Effector memory CD8-positive, alpha-beta T cell (primary cell): ENCODE data around the gene SLC15A1.
A peak's percentile ranks its signal among the peaks of the same experiment; 100 is the strongest.
"Not testable (repeated sequence)": the region's sequence is repeated elsewhere in the genome, so short reads cannot be mapped to it uniquely, and the experiment has no call there.

Experiments
- ATAC-seq: fragments of 150-1000 bp; cut with Tn5 transposase; replicated peaks from 2 replicates; pipeline ENCODE4 v1.10.0; 2021; ENCODE audit warnings: mild to moderate bottlenecking, moderate library complexity
- DNase-seq, 3 experiments: peaks; one replicate each; pipeline ENCODE4 v3.0.0; 2021
- H3K27ac Mint-ChIP-seq, 2 donors: one replicate each; pipeline ENCODE4 v1.8.0; 2022; ENCODE audit warnings: mild to moderate bottlenecking in 2 of 2, mixed read lengths in 2 of 2, moderate library complexity in 2 of 2
- H3K27me3 Mint-ChIP-seq, 2 donors: one replicate each; pipeline ENCODE4 v1.8.0; 2022; ENCODE audit warnings: mixed read lengths in 2 of 2
- H3K36me3 Mint-ChIP-seq: one replicate; pipeline ENCODE4 v1.8.0; 2022; ENCODE audit warnings: mild to moderate bottlenecking, moderate library complexity, mixed read lengths; ENCODE audit not compliant: insufficient read depth
- H3K4me1 Mint-ChIP-seq, 2 donors: one replicate each; pipeline ENCODE4 v1.8.0; 2022; ENCODE audit warnings: low read depth in 2 of 2, mixed read lengths in 2 of 2
- H3K4me3 Mint-ChIP-seq, 2 donors: one replicate each; pipeline ENCODE4 v1.8.0; 2022; ENCODE audit warnings: mild to moderate bottlenecking in 2 of 2, mixed read lengths in 2 of 2, moderate library complexity in 2 of 2
- H3K9me3 Mint-ChIP-seq, 2 donors: one replicate each; pipeline ENCODE4 v1.8.0; 2022; ENCODE audit warnings: mixed read lengths in 2 of 2

SLC15A1 gene

GRCh38 chr13:98755729-98756128, 3.3 kb upstream of the SLC15A1 start:
- DNase-seq, result no peak
- no peaks in the 10 kb centered on the region for H3K36me3 Mint-ChIP-seq
- peaks cover 1 to 5% of the 10 kb centered on the region in 2 donors for H3K9me3 Mint-ChIP-seq
- no peak for ATAC-seq
- H3K4me1 Mint-ChIP-seq, result no peaks in the 10 kb centered on the region
- H3K27ac Mint-ChIP-seq, result no peak overlapping the region
- peaks cover 36 to 79% of the 10 kb centered on the region in 2 donors for H3K27me3 Mint-ChIP-seq
- H3K4me3 Mint-ChIP-seq, result no peak overlapping the region

GRCh38 chr13:98755116-98755515, 2.6 kb upstream of the SLC15A1 start:
- Mint-ChIP-seq H3K36me3 (no peaks in the 10 kb centered on the region), H3K9me3 (no peaks in the 10 kb centered on the region), H3K27ac (no peak overlapping the region), H3K4me3 (no peak overlapping the region), H3K4me1 (no peaks in the 10 kb centered on the region), H3K27me3 (peaks cover 42 to 79% of the 10 kb centered on the region in 2 donors)
- no peak for DNase-seq
- ATAC-seq, result no peak

GRCh38 chr13:98754468-98754867, 2.0 kb upstream of the SLC15A1 start:
- H3K36me3 Mint-ChIP-seq, H3K9me3 Mint-ChIP-seq, H3K4me1 Mint-ChIP-seq, ATAC-seq, H3K27ac Mint-ChIP-seq, H3K4me3 Mint-ChIP-seq, DNase-seq: not testable (repeated sequence)
- peaks cover 43 to 86% of the 10 kb centered on the region in 2 donors for H3K27me3 Mint-ChIP-seq

- no peak for DNase-seq
- H3K27ac Mint-ChIP-seq, result no peak overlapping the region
- peaks cover 46 to 97% of the 10 kb centered on the region in 2 donors for H3K27me3 Mint-ChIP-seq
- no peaks in the 10 kb centered on the region for H3K36me3 Mint-ChIP-seq
- H3K9me3 Mint-ChIP-seq, result no peaks in the 10 kb centered on the region
- ATAC-seq, result no peak
- H3K4me1 Mint-ChIP-seq, result no peaks in the 10 kb centered on the region
- peak overlapping the region in 1 of 2 donors; percentile 17 for H3K4me3 Mint-ChIP-seq
These were observed 508 bp downstream of the SLC15A1 start for GRCh38 chr13:98751861-98752466.

GRCh38 chr13:98751367-98751782, 1.1 kb downstream of the SLC15A1 start:
- no peaks in the 10 kb centered on the region for H3K36me3 Mint-ChIP-seq
- H3K9me3 Mint-ChIP-seq, result no peaks in the 10 kb centered on the region
- H3K4me3 Mint-ChIP-seq, result no peak overlapping the region
- H3K4me1 Mint-ChIP-seq, result no peaks in the 10 kb centered on the region
- no peak overlapping the region for H3K27ac Mint-ChIP-seq
- peaks cover 49 to 97% of the 10 kb centered on the region in 2 donors for H3K27me3 Mint-ChIP-seq
- no peak for ATAC-seq
- DNase-seq, result no peak

GRCh38 chr13:98749501-98749900, 3.0 kb downstream of the SLC15A1 start:
- DNase-seq (no peak), ATAC-seq (no peak)
- H3K4me3 Mint-ChIP-seq, result no peak overlapping the region
- no peaks in the 10 kb centered on the region for H3K4me1 Mint-ChIP-seq
- H3K27me3 Mint-ChIP-seq, result peaks cover 38 to 79% of the 10 kb centered on the region in 2 donors
- H3K27ac Mint-ChIP-seq, result no peak overlapping the region
- no peaks in the 10 kb centered on the region for H3K36me3 Mint-ChIP-seq
- H3K9me3 Mint-ChIP-seq, result no peaks in the 10 kb centered on the region

- DNase-seq, result no peak
- H3K27ac Mint-ChIP-seq, result no peak overlapping the region
- peaks cover 26 to 63% of the 10 kb centered on the region in 2 donors for H3K27me3 Mint-ChIP-seq
- H3K36me3 Mint-ChIP-seq, result no peaks in the 10 kb centered on the region
- H3K4me3 Mint-ChIP-seq, result no peak overlapping the region
- ATAC-seq, result no peak
- no peaks in the 10 kb centered on the region for H3K9me3 Mint-ChIP-seq
- no peaks in the 10 kb centered on the region for H3K4me1 Mint-ChIP-seq
These were observed 5.5 kb downstream of the SLC15A1 start for GRCh38 chr13:98746968-98747367.

GRCh38 chr13:98743377-98743776, 9.1 kb downstream of the SLC15A1 start:
- no peak for ATAC-seq
- Mint-ChIP-seq H3K9me3 (peaks cover 1 to 7% of the 10 kb centered on the region in 2 donors), H3K27me3 (peaks cover 12 to 43% of the 10 kb centered on the region in 2 donors), H3K36me3 (no peaks in the 10 kb centered on the region), H3K4me3 (no peak overlapping the region), H3K4me1 (no peaks in the 10 kb centered on the region), H3K27ac (no peak overlapping the region)
- DNase-seq, result no peak

- no peaks in the 10 kb centered on the region for H3K4me1 Mint-ChIP-seq
- H3K9me3 Mint-ChIP-seq, result peaks cover 2 to 7% of the 10 kb centered on the region in 2 donors
- no peak overlapping the region for H3K27ac Mint-ChIP-seq
- no peak overlapping the region for H3K4me3 Mint-ChIP-seq
- H3K36me3 Mint-ChIP-seq, result no peaks in the 10 kb centered on the region
- peaks cover 12 to 39% of the 10 kb centered on the region in 2 donors for H3K27me3 Mint-ChIP-seq
- ATAC-seq (no peak), DNase-seq (no peak)
These were observed 9.5 kb downstream of the SLC15A1 start for GRCh38 chr13:98742961-98743360.

- DNase-seq (no peak), ATAC-seq (no peak)
- peaks cover 8 to 29% of the 10 kb centered on the region in 2 donors for H3K27me3 Mint-ChIP-seq
- H3K27ac Mint-ChIP-seq, result no peak overlapping the region
- H3K4me1 Mint-ChIP-seq, result no peaks in the 10 kb centered on the region
- no peaks in the 10 kb centered on the region for H3K36me3 Mint-ChIP-seq
- peaks cover 2 to 7% of the 10 kb centered on the region in 2 donors for H3K9me3 Mint-ChIP-seq
- no peak overlapping the region for H3K4me3 Mint-ChIP-seq
These were observed 10.6 kb downstream of the SLC15A1 start for GRCh38 chr13:98741741-98742435.

GRCh38 chr13:98740131-98740530, 12.3 kb downstream of the SLC15A1 start:
- no peaks in the 10 kb centered on the region for H3K4me1 Mint-ChIP-seq
- no peak overlapping the region for H3K27ac Mint-ChIP-seq
- H3K9me3 Mint-ChIP-seq, result peaks cover 2 to 7% of the 10 kb centered on the region in 2 donors
- ATAC-seq (no peak), DNase-seq (no peak)
- H3K4me3 Mint-ChIP-seq, result no peak overlapping the region
- no peaks in the 10 kb centered on the region for H3K36me3 Mint-ChIP-seq
- H3K27me3 Mint-ChIP-seq, result peaks cover 13 to 24% of the 10 kb centered on the region in 2 donors

GRCh38 chr13:98738993-98739392, 13.5 kb downstream of the SLC15A1 start:
- no peaks in the 10 kb centered on the region for H3K36me3 Mint-ChIP-seq
- H3K4me3 Mint-ChIP-seq, result no peak overlapping the region
- H3K27me3 Mint-ChIP-seq, result peaks cover 13 to 36% of the 10 kb centered on the region in 2 donors
- H3K27ac Mint-ChIP-seq, result no peak overlapping the region
- DNase-seq, result no peak
- H3K9me3 Mint-ChIP-seq, result peaks cover 2 to 7% of the 10 kb centered on the region in 2 donors
- no peaks in the 10 kb centered on the region for H3K4me1 Mint-ChIP-seq
- ATAC-seq, result no peak

GRCh38 chr13:98738213-98738612, 14.3 kb downstream of the SLC15A1 start:
- no peak overlapping the region for H3K27ac Mint-ChIP-seq
- no peak for ATAC-seq
- DNase-seq, result no peak

GRCh38 chr13:98731925-98732324, 20.5 kb downstream of the SLC15A1 start:
- H3K27me3 Mint-ChIP-seq, result peaks cover 40 to 54% of the 10 kb centered on the region in 2 donors
- H3K36me3 Mint-ChIP-seq, result peaks cover 3% of the 10 kb centered on the region
- H3K4me3 Mint-ChIP-seq, result no peak overlapping the region
- ATAC-seq, result no peak
- no peak for DNase-seq
- no peak overlapping the region for H3K27ac Mint-ChIP-seq
- H3K4me1 Mint-ChIP-seq, result peaks cover 0 to 5% of the 10 kb centered on the region in 2 donors
- H3K9me3 Mint-ChIP-seq, result no peaks in the 10 kb centered on the region

More at GRCh38 chr13:98738213-98738612, 14.3 kb downstream of the SLC15A1 start:
- Mint-ChIP-seq H3K9me3 (peaks cover 2 to 7% of the 10 kb centered on the region in 2 donors), H3K36me3 (no peaks in the 10 kb centered on the region), H3K4me1 (no peaks in the 10 kb centered on the region), H3K27me3 (peaks cover 7 to 43% of the 10 kb centered on the region in 2 donors), H3K4me3 (no peak overlapping the region)
